SK-N-MC (cell line): ENCODE measurements around the gene RPL10.
A peak's percentile ranks its signal among the peaks of the same experiment; 100 is the strongest.

Source experiments
- DNase-seq: peaks from one replicate; pipeline ENCODE4 v3.0.0-alpha.2; 2011; ENCODE audit warnings: low read depth, low spot score
- H3K27ac ChIP-seq: fragments of 200-600 bp; sonication (generic); 2 replicates; pipeline ENCODE4 v1.5.1; 2016; ENCODE audit warnings: mixed run types
- H3K36me3 ChIP-seq: fragments of 200-600 bp; sonication (generic); 2 replicates; pipeline ENCODE4 v1.6.1; 2017; ENCODE audit warnings: antibody characterized with exemption, low read length, mixed read lengths; ENCODE audit not compliant: insufficient read depth
- H3K4me3 ChIP-seq: fragments of 200-600 bp; sonication (generic); 2 replicates; pipeline ENCODE4 v1.5.1; 2016
- H3K9ac ChIP-seq: fragments of 200-600 bp; sonication (generic); 2 replicates; pipeline ENCODE4 v1.8.0; 2017; ENCODE audit warnings: mixed run types, mixed read lengths; ENCODE audit not compliant: insufficient read length
- H3K9me3 ChIP-seq: fragments of 200-600 bp; sonication (generic); 2 replicates; pipeline ENCODE4 v1.6.1; 2017; ENCODE audit warnings: low read depth, mild to moderate bottlenecking, antibody characterized with exemption, low read length, moderate library complexity, mixed read lengths
- EZH2 ChIP-seq: fragments of 200-600 bp; sonication (generic); IDR thresholded peaks from one replicate; pipeline ENCODE4 v1.6.1; 2017; ENCODE audit warnings: antibody characterized with exemption
- FOXP2 ChIP-seq: optimal IDR thresholded peaks from 2 replicates; pipeline ENCODE3; 2011; ENCODE audit warnings: mild to moderate bottlenecking, moderate library complexity; ENCODE audit not compliant: insufficient read depth; ENCODE audit errors: extremely low read length, control extremely low read depth
- POLR2AphosphoS5 ChIP-seq: IDR thresholded peaks from 2 replicates; pipeline ENCODE4 v1.6.1; 2012; ENCODE audit warnings: mild to moderate bottlenecking, low read depth, low read length, borderline replicate concordance

The RPL10 gene

DNA sequence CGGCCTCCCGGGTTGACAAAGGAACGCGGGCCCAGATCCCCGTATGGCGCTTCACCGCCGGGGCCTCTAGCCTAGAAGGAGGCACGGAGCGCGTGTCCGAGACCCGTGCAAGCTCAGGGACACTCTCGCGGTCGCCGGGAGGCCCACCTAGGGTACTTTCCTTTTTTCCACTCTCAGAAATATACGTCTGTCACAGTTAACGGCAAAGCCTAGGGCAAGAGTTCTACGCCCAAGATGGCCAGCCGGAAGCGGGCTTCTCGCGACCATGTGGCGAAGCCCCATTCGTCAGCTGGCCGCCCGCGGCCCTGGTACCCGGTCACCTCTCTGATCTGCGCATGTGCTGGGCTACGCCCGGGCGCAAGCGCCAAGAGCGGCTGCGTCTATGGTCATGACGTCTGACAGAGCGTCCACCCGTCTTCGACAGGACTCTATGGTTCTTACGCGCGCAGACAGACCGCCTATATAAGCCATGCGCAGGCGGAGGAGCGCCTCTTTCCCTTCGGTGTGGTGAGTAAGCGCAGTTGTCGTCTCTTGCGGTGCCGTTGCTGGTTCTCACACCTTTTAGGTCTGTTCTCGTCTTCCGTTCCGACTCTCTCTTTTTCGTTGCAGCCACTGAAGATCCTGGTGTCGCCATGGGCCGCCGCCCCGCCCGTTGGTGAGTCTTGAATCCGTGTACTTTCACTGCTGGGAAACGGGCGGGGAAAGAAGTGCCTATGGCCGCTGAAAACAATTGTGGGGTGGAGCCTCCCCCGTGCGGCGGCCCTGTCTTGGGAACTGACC, at the start of gene RPL10:
TSS of gene RPL10 (plus strand) at position 490 of the 780 bp plus-strand sequence. CDS start at position 633, 143 bp downstream.
- peak within 1 kb of the TSS; percentile 100 for H3K9ac ChIP-seq

DNA sequence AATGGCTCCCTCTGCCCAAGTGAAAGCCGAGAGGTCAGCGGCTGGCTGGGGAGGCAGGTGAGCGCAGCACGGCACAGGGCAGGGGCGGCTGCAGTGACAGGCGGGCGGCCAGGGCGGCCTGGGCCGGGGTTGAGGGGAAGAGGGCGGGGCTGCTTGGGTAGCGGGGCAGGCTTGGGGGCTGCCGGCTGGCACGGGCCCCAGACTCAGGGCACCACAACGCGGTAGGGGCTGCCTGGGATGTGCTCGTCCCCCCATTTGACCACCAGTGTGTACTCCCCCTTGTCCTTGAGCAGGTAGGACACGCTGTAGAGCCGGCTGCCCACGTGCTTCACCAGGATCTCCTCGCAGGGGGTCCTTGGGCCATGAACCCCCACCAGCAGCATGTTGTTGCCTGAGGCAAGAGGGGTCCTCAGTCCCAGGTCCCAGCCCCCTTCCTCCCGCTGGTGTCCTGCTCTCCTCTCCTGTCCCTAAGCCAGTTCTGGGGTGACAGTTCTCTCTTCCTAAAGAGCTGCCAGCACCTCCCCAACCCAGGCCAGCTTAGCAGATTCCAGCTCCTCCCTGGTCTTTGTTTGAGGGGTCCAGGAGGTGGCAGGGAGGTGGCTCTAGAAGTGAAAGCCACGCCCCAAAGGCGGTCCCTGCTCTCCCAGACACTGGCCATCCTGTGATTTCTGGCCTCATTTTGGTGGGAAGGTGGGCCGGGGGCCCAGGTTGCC, 49.4 kb upstream of the RPL10 start:
- Histone ChIP-seq H3K9ac (no peak overlapping the region), H3K27ac (no peak overlapping the region), H3K9me3 (no peaks in the 10 kb centered on the region), H3K36me3 (peaks cover 44% of the 10 kb centered on the region; the same call in 1 of the 2 replicates), H3K4me3 (no peak overlapping the region)
- TF ChIP-seq EZH2 (no peak), POLR2AphosphoS5 (no peak), FOXP2 (no peak)
- DNase-seq, result no peak

More for the DNA sequence above, at the start of gene RPL10:
- Histone ChIP-seq H3K27ac (peak within 1 kb of the TSS; percentile 98), H3K36me3 (peaks cover 26% of the 10 kb centered on the region), H3K4me3 (peak within 1 kb of the TSS; percentile 94), H3K9me3 (no peaks in the 10 kb centered on the region)
- DNase-seq, result peak; percentile 72
- TF ChIP-seq FOXP2 (no peak), POLR2AphosphoS5 (peak; percentile 99), EZH2 (no peak)

- no peak overlapping the region for H3K4me3 ChIP-seq
- peaks cover 51% of the 10 kb centered on the region; the same call in 1 of the 2 replicates for H3K36me3 ChIP-seq
- H3K9ac ChIP-seq, result no peak overlapping the region
- H3K9me3 ChIP-seq, result no peaks in the 10 kb centered on the region
- DNase-seq, result no peak
- TF ChIP-seq POLR2AphosphoS5, result no peak
- TF ChIP-seq FOXP2, result no peak
- TF ChIP-seq EZH2, result no peak
- H3K27ac ChIP-seq, result no peak overlapping the region
These were observed 48.7 kb upstream of the RPL10 start for GRCh38 chrX:154349359-154349935.

GRCh38 chrX:154349979-154350378, 48.2 kb upstream of the RPL10 start:
- no peak for DNase-seq
- Histone ChIP-seq H3K27ac (no peak overlapping the region), H3K4me3 (no peak overlapping the region), H3K9ac (no peak overlapping the region), H3K9me3 (no peaks in the 10 kb centered on the region), H3K36me3 (peaks cover 56% of the 10 kb centered on the region; the same call in 1 of the 2 replicates)
- no peak for TF ChIP-seq POLR2AphosphoS5
- TF ChIP-seq FOXP2, result no peak
- TF ChIP-seq EZH2, result no peak

DNA sequence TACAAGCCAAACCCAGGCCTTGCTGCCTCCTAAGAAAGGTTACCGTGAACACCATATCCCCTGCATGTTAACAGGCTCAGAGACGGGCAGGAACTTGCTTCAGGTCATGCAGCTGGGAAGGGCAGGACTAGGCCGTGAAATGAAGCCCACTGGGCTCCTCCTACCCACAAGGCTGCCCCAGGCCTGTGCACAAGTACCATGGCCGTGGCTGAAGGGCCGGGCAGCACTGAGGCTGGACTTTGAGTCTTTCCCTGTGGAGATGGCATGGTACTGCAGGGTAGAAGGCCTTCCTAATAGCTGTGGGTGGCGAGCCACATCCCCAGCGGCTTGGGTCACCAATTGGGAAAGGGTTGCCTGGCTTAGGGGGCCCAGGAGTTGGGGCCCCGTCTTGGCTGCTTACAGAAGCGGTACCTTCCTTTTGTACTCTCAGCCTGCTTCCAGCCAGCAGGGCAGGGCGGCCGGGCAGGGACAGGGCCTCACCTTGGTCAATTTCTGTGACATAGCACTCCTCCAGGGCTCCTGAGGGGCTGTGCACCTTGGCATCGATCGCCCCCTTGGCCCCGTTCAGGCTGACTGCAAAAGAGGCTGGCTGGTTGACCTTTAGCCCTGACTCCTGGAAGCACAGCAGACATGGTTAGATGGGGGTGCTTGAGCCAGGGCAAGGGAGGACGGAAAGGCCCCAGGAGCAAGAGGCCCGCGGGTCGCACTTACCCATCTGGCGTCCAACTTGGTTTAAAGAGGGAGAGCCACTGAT, 47.6 kb upstream of the RPL10 start:
- Histone ChIP-seq H3K36me3 (peaks cover 62% of the 10 kb centered on the region; the same call in 1 of the 2 replicates), H3K9ac (no peak overlapping the region), H3K27ac (no peak overlapping the region), H3K9me3 (no peaks in the 10 kb centered on the region), H3K4me3 (no peak overlapping the region)
- no peak for DNase-seq
- no peak for TF ChIP-seq FOXP2
- TF ChIP-seq EZH2, result no peak
- TF ChIP-seq POLR2AphosphoS5, result no peak; the same call in 1 of the 2 replicates

- Histone ChIP-seq H3K27ac (no peak overlapping the region), H3K9me3 (no peaks in the 10 kb centered on the region), H3K9ac (no peak overlapping the region), H3K4me3 (no peak overlapping the region), H3K36me3 (peaks cover 67% of the 10 kb centered on the region; the same call in 1 of the 2 replicates)
- DNase-seq, result no peak
- no peak for TF ChIP-seq POLR2AphosphoS5
- TF ChIP-seq EZH2, result no peak
- no peak for TF ChIP-seq FOXP2
These were observed 46.8 kb upstream of the RPL10 start for GRCh38 chrX:154351183-154352011.

GRCh38 chrX:154352012-154352401, 46.2 kb upstream of the RPL10 start:
- Histone ChIP-seq H3K9me3 (no peaks in the 10 kb centered on the region), H3K4me3 (no peak overlapping the region), H3K36me3 (peaks cover 74% of the 10 kb centered on the region; the same call in 1 of the 2 replicates), H3K9ac (no peak overlapping the region), H3K27ac (no peak overlapping the region)
- no peak for DNase-seq
- TF ChIP-seq EZH2 (no peak), FOXP2 (no peak), POLR2AphosphoS5 (no peak)
